ENCODE data around the gene VLDLR.

GRCh38 chr9:2618289-2618688, 3.3 kb upstream of the VLDLR start:
- TF ChIP-seq CTCF (IDR thresholded peaks at IDR 0.05) (no peak), EP300 (IDR thresholded peaks at IDR 0.05) (no peak), POLR2A (IDR thresholded peaks at IDR 0.05) (no peak), POLR2AphosphoS5 (IDR thresholded peaks at IDR 0.05) (no peak)
